ENCODE measurements around the gene AGBL4.

- TF ChIP-seq HBP1 (CRISPR knock-in tag; IDR thresholded peaks at IDR 0.05; ENCODE audit: low read depth): no peak
- no peak for TF ChIP-seq NR2F6 (IDR thresholded peaks at IDR 0.05)
- TF ChIP-seq NR2F6 (CRISPR knock-in tag; IDR thresholded peaks at IDR 0.05): no peak
- TF ChIP-seq, protein P1, sequence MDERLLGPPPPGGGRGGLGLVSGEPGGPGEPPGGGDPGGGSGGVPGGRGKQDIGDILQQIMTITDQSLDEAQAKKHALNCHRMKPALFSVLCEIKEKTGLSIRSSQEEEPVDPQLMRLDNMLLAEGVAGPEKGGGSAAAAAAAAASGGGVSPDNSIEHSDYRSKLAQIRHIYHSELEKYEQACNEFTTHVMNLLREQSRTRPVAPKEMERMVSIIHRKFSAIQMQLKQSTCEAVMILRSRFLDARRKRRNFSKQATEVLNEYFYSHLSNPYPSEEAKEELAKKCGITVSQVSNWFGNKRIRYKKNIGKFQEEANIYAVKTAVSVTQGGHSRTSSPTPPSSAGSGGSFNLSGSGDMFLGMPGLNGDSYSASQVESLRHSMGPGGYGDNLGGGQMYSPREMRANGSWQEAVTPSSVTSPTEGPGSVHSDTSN (CRISPR knock-in tag; IDR thresholded peaks at IDR 0.05): no peak
- TF ChIP-seq, protein P2, sequence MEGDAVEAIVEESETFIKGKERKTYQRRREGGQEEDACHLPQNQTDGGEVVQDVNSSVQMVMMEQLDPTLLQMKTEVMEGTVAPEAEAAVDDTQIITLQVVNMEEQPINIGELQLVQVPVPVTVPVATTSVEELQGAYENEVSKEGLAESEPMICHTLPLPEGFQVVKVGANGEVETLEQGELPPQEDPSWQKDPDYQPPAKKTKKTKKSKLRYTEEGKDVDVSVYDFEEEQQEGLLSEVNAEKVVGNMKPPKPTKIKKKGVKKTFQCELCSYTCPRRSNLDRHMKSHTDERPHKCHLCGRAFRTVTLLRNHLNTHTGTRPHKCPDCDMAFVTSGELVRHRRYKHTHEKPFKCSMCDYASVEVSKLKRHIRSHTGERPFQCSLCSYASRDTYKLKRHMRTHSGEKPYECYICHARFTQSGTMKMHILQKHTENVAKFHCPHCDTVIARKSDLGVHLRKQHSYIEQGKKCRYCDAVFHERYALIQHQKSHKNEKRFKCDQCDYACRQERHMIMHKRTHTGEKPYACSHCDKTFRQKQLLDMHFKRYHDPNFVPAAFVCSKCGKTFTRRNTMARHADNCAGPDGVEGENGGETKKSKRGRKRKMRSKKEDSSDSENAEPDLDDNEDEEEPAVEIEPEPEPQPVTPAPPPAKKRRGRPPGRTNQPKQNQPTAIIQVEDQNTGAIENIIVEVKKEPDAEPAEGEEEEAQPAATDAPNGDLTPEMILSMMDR (CRISPR knock-in tag; IDR thresholded peaks at IDR 0.05): no peak
Observed at GRCh38 chr1:49199564-49199963, 824.2 kb downstream of the AGBL4 start.
